CD4-positive, alpha-beta T cell treated with Interleukin-4 for 4 hours (primary cell): ENCODE results near the gene RAP1GAP.
"Not testable (repeated sequence)": the region's sequence is repeated elsewhere in the genome, so short reads cannot be mapped to it uniquely, and the experiment has no call there.

Source experiments
- DNase-seq: peaks from one replicate; pipeline ENCODE4 v3.0.0-alpha.2; 2020

RAP1GAP gene

DNA sequence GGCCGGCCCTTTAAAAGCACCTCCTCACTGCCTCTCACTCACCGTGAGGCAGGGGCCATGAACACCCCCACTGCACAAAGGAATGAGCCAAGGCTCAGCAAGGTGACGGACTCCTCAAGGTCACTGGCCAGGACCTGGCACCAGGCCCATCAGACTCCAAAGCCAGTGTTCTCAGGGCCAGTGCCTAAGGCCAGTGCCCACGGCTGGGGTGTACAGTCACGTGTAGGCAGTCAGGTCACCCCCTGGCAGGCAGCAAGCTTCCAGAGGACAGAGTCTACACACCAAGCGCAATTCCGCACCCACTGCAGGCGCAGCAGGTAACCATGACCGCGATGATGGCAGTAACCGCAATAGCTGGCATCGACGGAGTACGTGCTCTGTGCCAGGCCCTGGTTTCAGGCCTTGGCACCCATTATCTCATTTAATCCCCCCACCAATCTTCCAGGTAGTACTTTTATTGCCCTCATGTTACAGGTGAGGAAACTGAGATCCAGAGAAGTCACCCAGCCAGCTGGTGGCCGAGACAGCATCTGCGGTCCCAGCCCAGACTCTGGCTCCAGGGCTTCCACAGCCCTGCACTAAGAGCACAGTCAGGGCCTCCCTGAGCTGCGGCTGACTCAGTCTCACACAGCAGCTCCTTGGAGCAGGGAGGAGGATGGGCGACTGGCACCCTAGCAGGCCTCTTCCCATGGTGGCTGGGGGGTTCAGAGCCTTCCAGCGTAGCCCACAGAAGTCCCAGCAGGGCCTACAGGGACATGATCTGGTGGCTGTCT lies 27.0 kb downstream of the RAP1GAP start:
- DNase-seq = no peak

DNA sequence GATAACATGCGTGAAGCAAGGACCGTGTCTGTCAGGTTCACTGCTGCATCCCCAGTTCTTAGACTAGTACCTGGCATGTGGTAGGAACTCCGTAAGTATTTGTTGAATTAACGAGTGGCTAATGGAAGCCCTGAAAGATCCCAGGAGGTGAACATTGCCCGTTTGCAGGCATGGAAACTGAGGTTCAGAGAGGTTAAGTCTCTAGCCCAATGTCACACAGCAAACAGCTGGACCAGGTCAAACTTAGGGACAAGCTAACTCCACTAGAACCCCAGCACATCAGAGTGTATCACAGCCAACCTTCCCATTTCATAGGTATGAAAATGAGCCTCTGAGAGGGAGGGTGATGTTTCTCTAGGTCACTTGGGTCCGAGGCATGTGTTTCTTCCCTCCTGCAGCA lies 27.6 kb downstream of the RAP1GAP start:
- DNase-seq = no peak

DNA sequence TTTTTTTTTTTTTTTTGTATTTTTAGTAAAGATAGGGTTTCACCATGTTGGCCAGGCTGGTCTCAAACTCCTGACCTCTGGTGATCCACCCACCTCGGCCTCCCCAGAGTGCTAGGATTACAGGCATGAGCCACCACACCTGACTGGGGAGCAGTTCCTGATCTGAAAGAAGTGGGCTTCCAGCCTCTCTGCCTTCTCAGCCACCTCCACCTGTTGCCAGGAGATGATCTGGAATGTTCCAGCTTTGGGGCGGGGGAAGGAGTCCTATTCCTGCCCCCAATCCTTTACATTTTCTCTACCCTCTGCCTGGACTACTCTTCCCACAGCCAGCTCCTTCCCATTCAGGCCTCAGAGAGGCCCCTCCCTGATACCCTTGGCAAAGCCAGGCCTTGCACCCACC lies 28.1 kb downstream of the RAP1GAP start:
- no peak for DNase-seq

DNA sequence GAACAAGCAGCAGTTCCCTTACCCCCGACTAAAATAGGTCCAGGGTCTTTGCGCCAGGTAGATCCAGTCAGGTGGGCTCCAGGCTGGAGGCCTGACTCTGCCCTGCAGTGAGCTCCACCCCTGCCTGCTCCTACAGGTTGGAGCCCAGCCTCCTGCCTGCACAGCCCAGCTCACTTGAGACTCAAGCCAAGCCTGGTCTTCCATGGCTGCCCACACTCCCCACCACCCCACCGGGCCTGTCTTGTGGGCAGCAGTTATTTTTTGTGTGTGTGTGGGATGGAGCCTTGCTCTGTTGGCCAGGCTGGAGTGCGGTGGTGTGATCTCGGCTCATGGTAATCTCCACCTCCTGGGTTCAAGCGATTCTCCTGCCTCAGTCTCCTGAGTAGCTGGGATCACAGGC lies 28.5 kb downstream of the RAP1GAP start:
- no peak for DNase-seq

DNA sequence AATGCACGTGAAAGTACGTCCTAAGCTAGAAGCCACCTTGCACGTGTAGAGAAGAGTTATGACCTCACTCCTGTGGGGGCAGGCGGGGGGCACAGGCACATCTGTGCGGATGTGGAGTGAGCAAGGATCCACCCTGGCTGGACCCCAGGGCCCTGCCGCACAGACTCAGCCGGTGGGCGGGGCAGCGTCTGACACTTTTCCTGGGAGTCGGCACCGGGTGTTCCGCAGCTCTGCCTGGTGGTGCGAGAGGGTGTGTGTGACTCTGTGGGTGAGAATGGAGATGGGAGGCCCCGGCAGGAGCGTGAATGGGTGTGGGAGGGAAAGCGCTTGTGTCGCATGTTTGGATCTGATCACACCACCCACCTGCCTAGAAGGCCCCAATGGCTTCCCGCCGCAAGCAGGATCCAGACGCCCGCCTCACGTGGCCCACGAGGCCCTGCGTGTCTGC lies 29.5 kb downstream of the RAP1GAP start:
- no peak for DNase-seq

DNA sequence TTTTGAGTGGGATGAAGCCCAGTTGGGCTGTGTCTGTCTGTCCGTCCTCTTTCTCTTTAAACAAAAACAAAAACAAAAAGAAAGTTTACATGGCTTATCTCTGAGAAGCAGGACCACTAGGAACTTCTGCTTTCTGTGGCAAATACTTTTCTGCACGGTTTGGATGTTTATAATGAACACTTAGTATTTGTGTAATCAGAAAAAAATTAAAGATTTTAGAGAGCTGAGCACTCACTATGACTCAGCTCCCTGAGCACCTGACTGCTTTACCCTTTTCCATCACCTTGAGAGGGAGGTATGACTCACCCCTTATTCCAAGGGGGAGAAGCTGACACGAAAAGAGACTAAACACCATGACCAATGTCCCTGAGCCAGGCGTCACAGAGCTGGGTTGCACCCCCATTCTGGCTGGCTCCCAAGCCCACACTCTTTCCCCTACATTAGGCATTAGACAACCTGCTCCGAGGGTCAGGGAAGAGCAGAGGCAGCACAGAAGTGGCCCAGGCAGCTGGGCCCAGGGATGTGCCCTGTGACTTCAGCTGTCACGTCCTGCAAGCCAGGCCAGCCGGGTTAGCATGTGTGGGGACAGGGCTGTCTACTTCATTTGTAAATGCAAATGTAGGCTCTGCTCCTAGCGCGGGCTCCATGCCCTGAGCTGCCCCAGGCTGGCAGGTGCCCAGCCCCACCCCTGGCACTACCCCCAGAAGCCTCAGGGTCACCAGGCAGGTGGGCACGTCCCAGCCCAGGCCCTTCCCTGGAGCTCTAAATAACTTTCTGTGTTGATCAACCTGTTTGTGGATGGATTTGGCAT lies 30.4 kb downstream of the RAP1GAP start:
- DNase-seq = no peak

DNA sequence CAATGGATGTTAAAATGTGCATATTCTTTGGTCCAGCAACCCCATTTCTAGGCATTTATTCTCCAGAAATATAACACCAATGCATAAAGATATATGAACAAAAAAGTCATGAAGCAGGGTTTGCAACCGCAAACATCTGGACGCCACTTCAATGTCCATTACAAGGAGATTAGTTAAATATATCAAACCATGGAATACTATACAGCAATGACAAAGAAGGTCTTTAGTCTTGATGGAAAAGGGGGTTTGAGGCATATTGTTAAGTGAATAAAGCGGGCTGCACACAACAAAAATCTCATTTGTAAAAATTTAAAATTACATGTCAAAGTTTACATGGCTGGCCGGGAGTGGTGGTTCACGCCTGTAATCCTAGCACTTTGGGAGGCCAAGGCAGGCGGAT lies 31.6 kb downstream of the RAP1GAP start:
- DNase-seq = no peak

DNA sequence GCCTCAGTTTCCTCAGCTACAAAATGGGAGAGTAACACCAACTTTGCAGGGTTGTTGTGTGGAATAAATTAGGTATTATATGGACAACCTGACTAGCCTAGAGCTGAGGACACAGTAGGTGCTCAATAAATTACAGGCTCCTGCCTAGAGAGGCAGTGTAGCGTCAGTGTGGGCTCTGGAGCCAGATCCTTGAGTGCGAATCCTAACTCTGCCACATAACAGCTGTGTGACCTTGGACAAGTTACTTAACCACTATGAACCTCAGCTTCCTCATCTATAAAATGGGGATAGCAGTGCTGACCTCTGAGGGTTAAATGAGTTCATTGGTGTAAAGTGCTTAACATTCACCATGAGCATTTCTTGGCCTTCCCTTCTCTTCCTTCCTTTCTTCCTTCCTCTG lies 33.1 kb downstream of the RAP1GAP start:
- no peak for DNase-seq

DNA sequence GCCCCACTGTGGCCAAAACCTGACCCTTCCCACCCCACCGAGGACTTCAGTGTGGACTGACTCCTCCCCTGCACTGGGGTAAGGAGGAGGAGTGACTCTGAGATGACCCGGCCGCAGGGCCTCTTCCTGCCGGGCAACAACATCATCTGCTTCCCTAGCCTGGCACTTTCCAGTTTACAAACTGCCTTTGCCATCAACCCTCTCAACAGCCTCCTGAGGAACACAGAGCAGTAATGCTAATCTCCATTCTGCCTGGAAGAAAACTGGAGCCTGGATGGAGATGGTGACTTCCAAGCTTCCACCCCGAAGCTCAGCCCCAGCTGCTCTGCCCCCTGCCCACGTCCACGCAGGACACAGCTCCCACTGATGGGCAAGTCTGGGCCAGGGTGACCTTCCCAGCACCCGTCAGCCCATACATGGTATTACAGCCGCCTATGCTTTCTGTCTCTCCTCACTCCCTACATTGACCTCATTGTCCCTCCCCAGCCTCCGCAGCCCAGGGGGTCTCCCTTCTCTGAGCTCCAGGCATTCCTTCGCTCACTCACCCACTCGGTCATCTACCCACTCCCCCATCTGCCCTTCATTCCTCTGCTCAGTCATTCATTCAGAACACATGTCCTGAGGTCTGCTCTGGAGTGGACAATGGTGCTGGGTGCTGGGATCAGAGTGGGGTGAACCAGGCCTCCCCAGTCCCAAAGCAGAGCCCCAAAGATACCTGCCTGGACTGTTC lies 34.2 kb downstream of the RAP1GAP start:
- DNase-seq = no peak

DNA sequence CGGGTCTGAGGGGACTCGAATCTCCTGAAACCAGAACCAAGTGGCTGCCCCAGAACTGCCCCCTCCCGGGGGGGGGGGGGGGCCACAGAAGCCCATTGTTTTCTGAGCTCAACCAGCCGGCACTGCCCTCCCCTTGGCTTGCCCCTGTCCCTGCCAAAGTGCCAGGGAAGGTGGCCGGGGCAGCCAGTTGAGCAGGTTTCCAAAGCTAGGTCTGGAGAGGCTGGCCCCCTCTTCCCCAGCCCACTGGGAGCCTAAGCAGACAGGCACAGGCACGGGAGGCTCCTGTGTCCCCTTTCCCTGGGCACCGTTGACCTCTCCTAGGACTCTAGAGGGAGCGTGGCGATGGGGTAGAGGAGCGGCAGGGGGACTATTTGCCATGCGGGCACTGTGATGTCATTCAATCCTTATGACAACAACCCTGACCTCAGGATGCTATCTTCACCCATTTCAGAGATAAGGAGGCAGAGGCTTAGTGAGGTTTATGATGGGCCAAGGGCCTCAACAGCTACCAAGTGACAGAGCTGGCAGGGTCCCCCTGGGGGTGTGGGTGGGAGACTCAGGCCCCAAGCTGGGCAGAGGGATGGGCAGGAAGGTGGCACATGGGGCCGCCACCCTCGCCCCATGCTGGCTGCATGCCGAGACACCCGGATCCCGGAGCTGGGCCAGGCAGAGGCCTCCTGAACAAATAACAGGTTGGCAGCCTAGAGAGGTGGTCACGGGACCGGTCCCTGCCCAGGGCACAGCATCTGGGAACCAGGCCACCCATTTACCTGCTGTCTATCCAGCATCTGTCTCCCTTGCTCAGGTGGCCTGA lies 35.0 kb downstream of the RAP1GAP start:
- no peak for DNase-seq

DNA sequence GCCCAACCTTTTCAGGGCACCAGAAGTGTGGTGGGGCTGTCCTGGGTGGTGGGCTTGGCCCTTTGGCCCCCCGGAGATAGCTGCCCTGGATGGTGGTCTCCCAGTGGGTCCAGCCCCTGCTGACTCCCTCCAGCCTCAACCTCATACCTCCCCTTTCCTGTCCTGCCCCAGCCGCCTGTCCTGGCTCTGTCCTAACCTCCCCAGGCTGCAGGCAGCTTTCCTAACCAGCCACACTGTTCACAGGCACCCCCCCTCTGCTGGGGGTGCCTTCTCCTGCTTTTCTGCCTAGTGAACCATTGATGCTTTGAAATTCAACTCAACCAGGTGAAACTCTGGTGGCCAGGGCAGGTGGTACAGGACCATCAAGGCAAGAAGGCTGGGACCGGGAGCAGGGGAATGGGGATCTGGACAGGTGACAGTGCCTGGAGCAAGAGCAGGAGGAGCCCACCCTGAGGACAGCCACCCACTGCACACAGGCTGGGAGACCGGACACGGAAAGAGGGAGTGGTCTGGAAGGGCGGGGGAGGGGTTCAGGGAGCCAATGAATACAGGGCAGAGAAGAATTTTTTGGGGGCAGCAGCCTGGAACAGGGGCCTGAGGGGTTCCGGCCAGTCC lies 35.9 kb downstream of the RAP1GAP start:
- DNase-seq = no peak

DNA sequence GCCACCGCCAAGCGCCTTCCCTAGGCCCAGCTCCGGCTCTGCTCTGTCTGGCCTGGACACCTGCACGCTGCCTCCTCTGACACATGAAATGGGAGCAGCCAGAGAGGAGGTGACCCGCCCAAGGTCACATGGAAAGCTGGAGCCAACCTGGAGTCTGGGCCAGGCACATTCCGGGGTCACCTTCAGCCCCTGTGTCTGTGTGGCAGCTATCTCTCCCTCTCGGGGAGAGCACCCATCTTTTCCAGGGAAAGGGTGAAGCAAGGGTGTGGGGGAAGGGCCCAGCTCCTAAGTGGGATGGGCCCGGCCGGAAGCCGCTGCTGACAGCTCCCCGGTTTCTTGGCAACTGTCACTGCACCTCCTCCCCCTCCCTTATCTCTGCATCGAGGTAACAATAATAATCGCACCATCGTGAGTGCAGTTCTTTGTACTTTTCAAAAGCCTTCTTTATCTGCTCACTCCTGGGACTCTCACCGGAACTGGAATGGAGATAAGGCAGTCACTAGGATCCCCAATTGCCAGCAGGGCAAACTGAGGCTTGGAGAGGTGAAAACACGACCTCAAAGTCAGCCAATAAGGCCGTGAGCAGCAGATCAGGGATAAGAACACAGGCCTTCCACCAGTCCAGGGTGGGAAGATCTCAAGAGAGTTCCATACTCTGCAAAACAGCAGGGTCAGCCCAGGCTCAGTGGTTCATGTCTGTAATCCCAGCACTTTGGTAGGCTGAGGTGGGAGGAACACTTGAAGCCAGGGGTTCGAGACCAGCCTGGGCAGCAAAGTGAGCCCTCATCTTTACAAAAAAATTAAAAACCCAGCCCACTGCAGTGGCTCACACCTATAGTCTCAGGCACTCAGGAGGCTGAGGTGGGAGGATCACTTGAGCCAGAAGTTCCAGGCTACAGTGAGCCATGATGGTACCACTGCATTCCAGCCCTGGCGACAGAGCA lies 36.9 kb downstream of the RAP1GAP start:
- no peak for DNase-seq

DNA sequence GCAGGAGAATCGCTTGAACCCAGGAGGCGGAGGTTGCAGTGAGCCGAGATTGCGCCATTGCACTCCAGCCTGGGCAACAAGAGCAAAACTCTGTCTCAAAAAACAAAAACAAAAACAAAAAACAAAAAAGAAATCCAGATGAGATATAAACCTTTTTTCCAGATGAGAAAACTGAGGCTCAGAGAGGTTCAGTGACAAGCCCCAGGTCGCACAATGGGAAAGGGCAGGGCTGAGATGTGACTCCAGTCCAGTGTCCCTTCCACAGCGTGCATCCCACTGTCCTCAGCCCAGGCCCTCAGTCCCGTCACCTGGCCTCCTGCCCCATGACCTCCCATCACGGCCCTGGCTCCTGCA lies 37.6 kb downstream of the RAP1GAP start:
- not testable (repeated sequence) for DNase-seq

DNA sequence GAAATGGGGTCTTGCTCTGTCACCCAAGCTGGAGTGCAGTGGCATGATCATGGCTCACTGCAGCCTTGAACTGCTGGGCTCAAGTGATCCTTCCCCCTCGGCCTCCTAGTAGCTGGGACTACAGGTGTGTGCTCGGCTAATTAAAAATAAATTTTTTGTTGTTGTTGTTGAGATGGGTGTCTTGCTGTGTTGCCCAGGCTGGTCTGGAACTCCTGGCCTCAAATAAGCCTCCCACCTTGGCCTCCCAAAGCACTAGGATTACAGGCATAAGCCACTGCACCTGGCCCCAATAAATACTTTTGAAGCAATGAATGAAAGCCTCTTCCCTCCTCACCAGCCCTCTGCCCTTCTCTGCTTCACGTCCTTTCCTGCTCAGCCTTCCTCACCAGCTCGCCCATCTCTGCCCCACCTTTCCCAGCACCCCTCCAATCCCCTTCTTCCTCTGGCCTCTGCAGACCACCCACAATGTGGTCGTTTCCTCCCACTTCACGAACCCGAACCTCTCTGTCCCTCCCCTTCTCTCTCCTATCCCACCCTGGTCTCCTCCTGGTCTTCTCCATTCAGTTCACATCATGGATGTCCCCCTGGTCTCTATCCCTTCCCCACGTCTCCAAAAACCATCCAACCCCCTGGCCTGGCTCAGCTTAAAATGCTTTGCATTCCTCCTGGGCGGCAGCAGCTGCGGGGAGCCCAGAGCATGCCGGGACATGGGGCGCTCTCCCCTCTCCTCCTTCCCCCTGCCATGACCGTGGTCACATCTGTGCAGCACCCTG lies 38.4 kb downstream of the RAP1GAP start:
- no peak for DNase-seq

DNA sequence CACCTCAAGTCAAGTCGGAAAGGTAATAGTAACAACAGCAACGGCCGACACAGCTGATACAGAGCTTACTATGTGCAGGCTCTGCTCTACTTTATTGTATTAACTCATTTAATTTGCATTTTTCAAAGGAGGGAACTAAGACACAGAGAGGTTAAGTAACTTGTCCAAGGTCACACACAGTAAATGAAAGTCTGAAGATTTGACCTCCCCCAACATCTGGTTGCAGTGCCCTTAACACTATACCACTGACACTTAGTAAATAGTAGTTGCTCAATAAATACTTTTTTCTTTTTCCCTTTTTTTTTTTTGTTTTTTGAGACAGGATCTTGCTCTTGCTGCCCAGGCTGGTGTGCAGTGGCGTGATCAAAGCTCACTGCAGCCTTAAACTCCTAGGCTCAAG lies 39.2 kb downstream of the RAP1GAP start:
- DNase-seq = no peak

DNA sequence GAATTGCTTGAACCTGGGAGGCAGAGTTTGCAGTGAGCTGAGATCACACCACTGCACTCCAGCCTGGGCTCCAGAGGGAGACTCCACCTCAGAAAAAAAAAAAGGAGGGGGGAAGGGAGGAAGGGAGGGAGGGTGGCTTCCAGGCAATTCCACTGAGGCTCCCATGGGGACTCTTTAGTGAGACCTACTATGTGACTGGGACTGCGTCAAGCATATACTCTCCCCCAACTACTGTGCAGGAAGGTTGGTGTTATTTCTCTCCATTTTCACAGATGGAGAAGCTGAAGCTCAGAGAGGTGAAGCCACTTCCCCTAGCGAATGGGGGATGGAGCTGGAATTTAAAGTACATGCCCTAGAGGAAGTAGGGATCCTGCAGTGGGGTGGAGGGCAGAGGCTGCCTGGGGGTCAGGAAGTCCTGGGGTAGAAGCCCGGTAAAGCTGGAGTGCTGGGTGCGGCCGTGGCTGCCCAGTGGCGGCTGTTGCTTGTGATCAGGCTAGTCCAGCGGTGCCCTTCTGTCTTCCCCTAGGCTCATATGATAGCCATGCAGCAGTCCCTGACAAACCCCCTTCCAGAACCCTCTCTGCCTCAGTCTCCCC lies 40.3 kb downstream of the RAP1GAP start:
- no peak for DNase-seq

DNA sequence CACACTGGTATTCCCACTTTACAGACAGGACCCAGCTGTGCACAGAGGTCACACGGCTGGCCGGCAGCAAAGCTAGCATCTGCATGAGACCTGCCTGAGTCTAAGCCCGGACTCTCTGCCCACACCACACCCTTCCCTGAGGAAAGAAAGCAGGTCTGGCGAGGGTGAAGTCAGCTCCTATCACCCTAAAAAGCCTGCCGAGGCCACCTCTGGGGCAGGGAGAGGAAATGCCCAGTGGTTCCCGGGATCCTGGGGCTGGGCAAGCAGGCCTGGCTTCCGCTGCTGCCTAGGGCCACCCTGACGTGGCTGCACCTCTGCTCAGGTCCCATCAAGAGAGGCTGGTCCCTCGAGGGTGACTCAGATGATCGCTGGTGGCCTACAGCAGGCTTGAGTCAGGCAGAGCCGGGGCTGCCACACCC lies 42.2 kb downstream of the RAP1GAP start:
- DNase-seq = no peak

DNA sequence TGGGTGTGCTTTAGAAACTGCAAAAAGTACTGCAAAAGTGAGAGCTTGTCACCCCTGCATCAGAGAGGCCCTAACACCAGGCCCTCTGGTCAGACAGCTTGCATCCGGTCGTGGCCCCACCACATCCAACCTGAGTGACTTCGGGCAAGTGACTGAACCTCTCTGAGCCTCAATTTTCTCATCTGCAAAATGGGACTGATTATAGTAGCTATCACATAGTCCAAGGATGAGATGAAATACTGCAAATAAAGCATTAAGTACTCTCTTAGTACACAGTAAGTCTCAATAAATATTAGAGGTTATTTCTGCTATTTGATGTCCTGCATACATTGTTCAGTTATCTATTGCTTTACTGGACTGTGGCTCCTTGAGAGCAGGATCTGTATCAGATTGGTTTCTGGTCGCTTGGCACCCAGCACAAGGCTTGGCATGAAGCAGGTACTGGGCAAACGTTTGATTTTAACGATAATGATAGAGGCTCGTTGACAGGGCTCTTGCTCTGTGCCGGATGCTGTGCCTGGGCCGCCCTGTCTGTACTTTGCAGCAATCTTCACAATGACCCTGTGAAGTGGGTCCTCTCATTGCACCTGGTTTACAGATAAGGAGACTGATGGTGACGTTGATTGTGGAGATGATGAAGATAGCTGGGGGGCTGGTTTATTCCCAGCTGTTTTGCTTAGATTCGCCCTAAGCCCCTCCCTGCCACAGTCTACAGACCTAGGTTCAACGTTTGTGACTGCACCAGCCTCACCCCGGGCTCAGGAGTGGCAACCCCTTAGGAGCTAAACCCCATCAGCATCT lies 43.6 kb downstream of the RAP1GAP start:
- DNase-seq = no peak
